Inflammatory macrophage treated with lipopolysaccharide for 1 hour (primary cell): ENCODE measurements around the gene GRAP.

Experiments used
- DNase-seq, 2 donors: peaks; one replicate each; pipeline ENCODE4 v3.0.0-alpha.2; 2020 to 2022

GRAP gene

GRCh38 chr17:19017804-19018599 lies 28.8 kb downstream of the GRAP start:
- DNase-seq = no peak

- DNase-seq = no peak
Measured at GRCh38 chr17:19017401-19017800, 29.4 kb downstream of the GRAP start.

GRCh38 chr17:19016881-19017280 lies 29.9 kb downstream of the GRAP start:
- DNase-seq = no peak

- no peak for DNase-seq
Measured at GRCh38 chr17:19016297-19016696, 30.5 kb downstream of the GRAP start.

- no peak for DNase-seq
Measured at GRCh38 chr17:19015428-19015827, 31.3 kb downstream of the GRAP start.

- no peak for DNase-seq
Measured at GRCh38 chr17:19014628-19015215, 32.0 kb downstream of the GRAP start.

GRCh38 chr17:19013806-19014627 lies 32.7 kb downstream of the GRAP start:
- DNase-seq = no peak

GRCh38 chr17:19013226-19013625 lies 33.5 kb downstream of the GRAP start:
- DNase-seq = no peak

GRCh38 chr17:19012171-19013080 lies 34.3 kb downstream of the GRAP start:
- no peak for DNase-seq

GRCh38 chr17:19011581-19011980 lies 35.2 kb downstream of the GRAP start:
- no peak for DNase-seq

GRCh38 chr17:19010729-19011505 lies 35.8 kb downstream of the GRAP start:
- DNase-seq = no peak

GRCh38 chr17:19009970-19010369 lies 36.8 kb downstream of the GRAP start:
- DNase-seq = no peak

- no peak for DNase-seq
Measured at GRCh38 chr17:19006698-19007097, 40.1 kb downstream of the GRAP start.

- DNase-seq = no peak
Measured at GRCh38 chr17:19005789-19006430, 40.8 kb downstream of the GRAP start.

GRCh38 chr17:19005137-19005773 lies 41.5 kb downstream of the GRAP start:
- no peak for DNase-seq

GRCh38 chr17:19004421-19005136 lies 42.2 kb downstream of the GRAP start, which contains the start of gene FAM83G:
Gene FAM83G (minus strand): TSS chr17:19004764. CDS start chr17:19004041, 723 bp downstream.
- DNase-seq = peak; percentile 44 to 74

GRCh38 chr17:19003543-19004420 lies 43.0 kb downstream of the GRAP start:
- peak; percentile 2 to 8 for DNase-seq

- no peak for DNase-seq
Measured at GRCh38 chr17:19002805-19003542, 43.8 kb downstream of the GRAP start.
